Measurements from ENCODE around the gene RUNX3. TPM values are rescaled to one million over a fixed set of nuclear protein-coding genes. Genes with fewer than 3 reads are reported as not detected.
"Not testable (repeated sequence)": the region's sequence is repeated elsewhere in the genome, so short reads cannot be mapped to it uniquely, and the experiment has no call there.

Gene RUNX3
- total RNA-seq, 1 donor from 2014 or later: 13.1 TPM

- Histone ChIP-seq H3K27ac (no peak overlapping the region), H3K4me3 (no peak overlapping the region), H3K4me1 (no peaks in the 10 kb centered on the region), H3K27me3 (no peaks in the 10 kb centered on the region), H3K9me3 (no peaks in the 10 kb centered on the region), H3K36me3 (no peaks in the 10 kb centered on the region)
- TF ChIP-seq, protein P1, sequence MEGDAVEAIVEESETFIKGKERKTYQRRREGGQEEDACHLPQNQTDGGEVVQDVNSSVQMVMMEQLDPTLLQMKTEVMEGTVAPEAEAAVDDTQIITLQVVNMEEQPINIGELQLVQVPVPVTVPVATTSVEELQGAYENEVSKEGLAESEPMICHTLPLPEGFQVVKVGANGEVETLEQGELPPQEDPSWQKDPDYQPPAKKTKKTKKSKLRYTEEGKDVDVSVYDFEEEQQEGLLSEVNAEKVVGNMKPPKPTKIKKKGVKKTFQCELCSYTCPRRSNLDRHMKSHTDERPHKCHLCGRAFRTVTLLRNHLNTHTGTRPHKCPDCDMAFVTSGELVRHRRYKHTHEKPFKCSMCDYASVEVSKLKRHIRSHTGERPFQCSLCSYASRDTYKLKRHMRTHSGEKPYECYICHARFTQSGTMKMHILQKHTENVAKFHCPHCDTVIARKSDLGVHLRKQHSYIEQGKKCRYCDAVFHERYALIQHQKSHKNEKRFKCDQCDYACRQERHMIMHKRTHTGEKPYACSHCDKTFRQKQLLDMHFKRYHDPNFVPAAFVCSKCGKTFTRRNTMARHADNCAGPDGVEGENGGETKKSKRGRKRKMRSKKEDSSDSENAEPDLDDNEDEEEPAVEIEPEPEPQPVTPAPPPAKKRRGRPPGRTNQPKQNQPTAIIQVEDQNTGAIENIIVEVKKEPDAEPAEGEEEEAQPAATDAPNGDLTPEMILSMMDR (IDR thresholded peaks at IDR 0.05): peak; percentile 55
- DNase-seq (peak; percentile 81), ATAC-seq (peak; percentile 90)
- intact Hi-C loops (cut with DNase I): no loop called here
These were observed 20.6 kb downstream of the RUNX3 start for GRCh38 chr1:24909388-24909898.

DNA sequence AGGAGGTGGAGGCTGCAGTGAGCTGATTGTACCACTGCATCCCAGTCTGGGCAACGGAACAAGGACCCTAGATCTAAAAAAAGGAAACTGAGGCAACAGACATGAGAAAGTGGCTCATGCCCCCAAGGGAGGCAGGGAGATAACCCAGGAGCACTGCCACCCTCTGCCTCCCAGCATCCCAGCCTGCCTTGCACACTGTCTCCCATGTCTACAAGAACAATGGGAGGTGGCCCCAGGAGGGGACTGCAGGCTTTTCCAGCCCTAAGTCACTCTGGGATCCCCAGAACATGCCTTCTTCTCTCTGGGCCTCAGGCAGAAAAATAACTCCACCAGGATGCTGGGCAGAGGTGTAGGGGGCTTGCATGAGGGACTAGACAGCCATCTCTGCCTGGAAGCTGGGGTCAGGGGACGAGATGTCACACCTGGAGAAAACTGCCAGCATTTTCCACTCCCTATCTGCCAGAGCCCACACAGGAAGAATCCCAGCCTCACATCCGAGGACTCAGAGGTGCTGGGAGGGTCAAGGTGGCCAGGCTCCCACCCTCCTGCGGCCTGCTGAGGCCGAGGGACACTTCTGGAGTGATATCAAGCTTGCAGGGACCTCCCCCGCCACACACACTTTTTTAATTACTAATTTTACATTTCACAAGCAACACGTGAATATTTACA lies 21.4 kb downstream of the RUNX3 start:
- DNase-seq (peak; percentile 27), ATAC-seq (no peak)
- TF ChIP-seq, protein P1 (IDR thresholded peaks at IDR 0.05): no peak
- no peak overlapping the region for H3K27ac ChIP-seq
- H3K4me3 ChIP-seq: no peak overlapping the region
- H3K4me1 ChIP-seq: no peaks in the 10 kb centered on the region
- no peaks in the 10 kb centered on the region for H3K27me3 ChIP-seq
- H3K9me3 ChIP-seq: no peaks in the 10 kb centered on the region
- intact Hi-C loops (cut with DNase I): no loop called here
- H3K36me3 ChIP-seq: no peaks in the 10 kb centered on the region

- H3K27me3 ChIP-seq; H3K4me1 ChIP-seq; H3K36me3 ChIP-seq; ATAC-seq; H3K4me3 ChIP-seq; H3K27ac ChIP-seq; intact Hi-C loops (cut with DNase I); H3K9me3 ChIP-seq: not testable (repeated sequence)
- peak; percentile 20 for DNase-seq
These were observed 22.3 kb downstream of the RUNX3 start for GRCh38 chr1:24907587-24908294.

GRCh38 chr1:24906760-24907490 lies 23.2 kb downstream of the RUNX3 start:
- no peaks in the 10 kb centered on the region for H3K4me1 ChIP-seq
- no peak overlapping the region for H3K27ac ChIP-seq
- no peak overlapping the region for H3K4me3 ChIP-seq
- intact Hi-C loops (cut with DNase I): no loop called here
- no peaks in the 10 kb centered on the region for H3K9me3 ChIP-seq
- no peak for ATAC-seq
- DNase-seq: peak; percentile 26
- TF ChIP-seq, protein P1 (IDR thresholded peaks at IDR 0.05): no peak
- H3K36me3 ChIP-seq: no peaks in the 10 kb centered on the region
- H3K27me3 ChIP-seq: no peaks in the 10 kb centered on the region

- TF ChIP-seq, protein P1 (IDR thresholded peaks at IDR 0.05): no peak
- intact Hi-C loops (cut with DNase I): no loop called here
- H3K9me3 ChIP-seq: no peaks in the 10 kb centered on the region
- no peaks in the 10 kb centered on the region for H3K4me1 ChIP-seq
- no peaks in the 10 kb centered on the region for H3K27me3 ChIP-seq
- DNase-seq (peak; percentile 57), ATAC-seq (no peak)
- no peak overlapping the region for H3K4me3 ChIP-seq
- H3K36me3 ChIP-seq: no peaks in the 10 kb centered on the region
- no peak overlapping the region for H3K27ac ChIP-seq
These were observed 23.9 kb downstream of the RUNX3 start for GRCh38 chr1:24905979-24906720.

All from upper lobe of right lung (tissue), 1 donor.